ENCODE measurements around the gene SSNA1.

- TF ChIP-seq POLR2AphosphoS5 (IDR thresholded peaks at IDR 0.05; ENCODE audit: borderline replicate concordance, low read depth, low read length) (no peak), EZH2 (IDR thresholded peaks at IDR 0.05) (no peak), FOXP2 (optimal IDR thresholded peaks at IDR 0.05; ENCODE audit: control extremely low read depth, extremely low read length, insufficient read depth) (no peak)
These were observed 24.9 kb downstream of the SSNA1 start for GRCh38 chr9:137213160-137214060.
